NCI-H2196 (cell line): ENCODE measurements around the gene RASAL1.

Source experiments
- DNase-seq: peaks from one replicate; lab custom pipeline; 2025; ENCODE audit not compliant: unreplicated experiment; lab: John Stamatoyannopoulos, UW

RASAL1 gene

DNA sequence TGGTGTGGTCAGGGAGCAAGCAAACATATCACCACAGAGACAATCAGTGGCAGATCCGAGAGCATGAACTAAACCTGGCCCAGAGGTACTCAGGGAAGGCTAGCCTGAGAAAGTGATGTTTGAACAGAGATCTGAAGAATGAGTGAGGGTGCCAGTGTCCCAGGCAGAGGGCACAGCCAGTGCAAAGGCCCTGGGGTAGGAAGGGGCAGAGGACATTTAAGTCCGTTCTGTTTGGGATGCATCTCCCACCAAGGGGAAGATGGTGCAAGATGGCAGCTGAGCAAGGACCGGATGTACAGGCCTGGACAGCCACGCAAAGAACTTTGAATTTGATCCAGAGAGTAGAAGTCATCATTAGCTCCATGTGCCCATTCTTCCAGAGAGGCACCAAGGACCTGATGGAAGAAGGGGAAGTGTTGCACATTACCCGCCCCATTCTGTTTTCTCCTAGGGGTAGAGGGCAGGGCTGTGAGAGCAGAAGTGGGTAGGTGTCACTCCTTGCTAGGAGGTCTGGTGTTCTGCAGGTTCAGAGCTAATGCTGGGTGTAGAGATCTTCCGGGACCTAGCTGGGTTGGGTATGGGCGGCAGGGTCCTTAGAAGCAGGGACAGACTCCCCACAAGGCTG is 75.1 kb downstream of the RASAL1 start:
- no peak for DNase-seq

GRCh38 chr12:113059071-113059595 is 76.4 kb downstream of the RASAL1 start:
- DNase-seq: no peak

- DNase-seq: no peak
Measured at GRCh38 chr12:113058553-113058952, 77.0 kb downstream of the RASAL1 start.

DNA sequence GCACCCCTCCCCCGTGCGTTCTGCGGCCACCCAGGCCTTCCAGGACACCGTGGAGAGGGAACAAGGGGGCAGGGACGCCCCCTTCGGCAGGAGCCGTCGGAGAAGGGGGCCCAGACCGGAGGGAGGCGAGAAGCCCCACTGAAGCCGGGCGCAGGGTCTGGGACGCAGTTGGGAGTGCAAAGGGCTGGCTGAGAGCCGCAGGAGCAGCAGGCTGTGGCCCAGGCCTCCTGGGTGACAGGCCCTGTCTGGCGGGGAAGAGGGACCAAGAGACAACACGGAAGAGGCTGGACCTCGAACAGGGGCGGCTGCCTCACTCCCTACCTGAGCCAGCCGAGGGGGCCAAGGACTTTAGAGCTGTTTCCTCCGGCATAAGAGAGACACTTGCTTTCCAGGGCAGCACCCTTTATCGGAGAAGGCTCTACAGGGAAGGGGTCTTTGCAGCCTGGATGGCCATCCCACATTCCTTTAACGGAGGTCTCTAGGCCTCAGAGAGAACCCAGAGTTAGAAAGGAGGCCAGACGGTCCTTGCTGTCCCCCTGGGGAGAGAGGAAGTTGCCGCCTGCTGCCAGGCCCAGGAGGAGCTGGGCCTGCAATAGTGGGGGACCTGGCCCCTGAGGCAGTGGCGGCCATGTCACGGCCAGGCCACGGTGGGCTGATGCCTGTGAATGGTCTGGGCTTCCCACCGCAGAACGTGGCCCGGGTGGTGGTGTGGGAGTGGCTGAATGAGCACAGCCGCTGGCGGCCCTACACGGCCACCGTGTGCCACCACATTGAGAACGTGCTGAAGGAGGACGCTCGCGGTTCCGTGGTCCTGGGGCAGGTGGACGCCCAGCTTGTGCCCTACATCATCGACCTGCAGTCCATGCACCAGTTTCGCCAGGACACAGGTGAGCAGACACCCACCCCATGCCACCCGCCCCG is 77.7 kb downstream of the RASAL1 start:
- DNase-seq: no peak

GRCh38 chr12:113056631-113057488 is 78.7 kb downstream of the RASAL1 start, which contains the start of gene DTX1:
Gene DTX1, plus strand, starts transcription at chr12:113056730. Its CDS starts 1,463 bp downstream, at chr12:113058193.
- no peak for DNase-seq

DNA sequence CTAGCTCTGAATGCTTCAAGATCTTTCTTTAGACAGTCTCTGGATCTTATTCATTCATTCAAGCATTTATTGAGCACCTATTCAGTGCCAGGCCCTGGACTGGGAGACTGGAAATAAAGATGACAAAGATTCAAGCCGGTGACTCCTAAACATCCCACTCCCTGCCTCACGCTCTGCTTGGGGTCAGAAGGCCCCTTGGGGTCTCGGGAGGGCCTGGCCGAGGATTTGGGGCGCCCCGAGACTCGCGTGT is 79.3 kb downstream of the RASAL1 start:
- DNase-seq: no peak

DNA sequence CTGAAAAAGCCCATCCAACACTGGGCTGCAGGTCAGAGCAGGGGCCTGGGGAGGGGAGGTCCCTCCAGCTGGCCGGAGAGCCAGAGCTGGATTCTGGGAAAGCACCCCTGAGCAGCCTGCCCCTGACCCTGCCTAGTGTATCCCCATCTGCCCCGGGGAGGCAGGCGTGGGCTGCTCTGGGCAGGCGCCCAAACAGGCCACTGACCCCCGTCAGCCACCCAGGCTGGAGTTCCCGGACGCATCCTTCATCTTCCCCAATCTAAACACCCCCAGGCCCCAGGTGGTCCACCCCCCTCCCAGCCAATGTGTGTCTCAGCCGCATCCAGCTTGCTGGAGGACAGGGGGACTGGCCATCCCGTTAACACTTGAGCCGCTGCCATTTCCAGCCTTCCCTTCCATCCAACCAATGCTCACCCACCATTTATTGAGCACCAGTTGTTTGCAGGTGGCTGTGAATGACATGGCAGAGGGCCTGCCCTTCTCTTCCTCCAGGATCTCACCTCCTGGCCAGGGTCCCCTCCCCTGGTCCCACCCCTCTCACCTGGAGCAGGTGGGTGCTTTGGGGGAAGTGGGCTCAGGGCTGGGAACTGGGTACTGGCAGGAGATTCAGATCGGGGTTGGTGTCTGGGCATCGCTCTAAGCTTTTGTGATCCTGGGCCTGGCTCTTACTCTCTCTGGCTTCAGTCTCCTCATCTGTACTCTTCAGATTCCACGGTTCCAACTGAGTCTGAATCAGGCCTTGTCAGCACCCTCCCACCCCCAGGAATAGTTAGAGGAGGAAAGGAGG is 79.8 kb downstream of the RASAL1 start:
- no peak for DNase-seq

- no peak for DNase-seq
Measured at GRCh38 chr12:113054948-113055486, 80.5 kb downstream of the RASAL1 start.

GRCh38 chr12:113052326-113052725 is 83.2 kb downstream of the RASAL1 start:
- no peak for DNase-seq

DNA sequence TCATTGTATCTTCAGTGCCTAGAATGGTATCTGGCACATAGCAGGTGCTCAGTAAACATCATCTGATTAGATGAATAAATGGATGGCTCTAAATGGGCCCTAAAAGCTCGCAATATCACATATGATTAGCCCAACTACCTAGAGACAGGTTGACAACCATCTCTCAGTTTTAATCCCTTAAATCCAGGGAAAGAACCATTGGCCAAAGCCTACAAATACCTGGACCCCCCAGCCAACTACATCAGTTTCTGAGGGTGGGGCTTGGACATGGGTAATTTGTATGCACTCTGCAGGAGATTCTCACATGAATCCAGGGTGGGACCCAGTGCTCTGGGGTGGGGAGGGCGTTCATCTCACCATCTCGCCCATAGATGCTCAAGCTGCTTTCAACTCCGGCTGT is 83.8 kb downstream of the RASAL1 start:
- DNase-seq: no peak

DNA sequence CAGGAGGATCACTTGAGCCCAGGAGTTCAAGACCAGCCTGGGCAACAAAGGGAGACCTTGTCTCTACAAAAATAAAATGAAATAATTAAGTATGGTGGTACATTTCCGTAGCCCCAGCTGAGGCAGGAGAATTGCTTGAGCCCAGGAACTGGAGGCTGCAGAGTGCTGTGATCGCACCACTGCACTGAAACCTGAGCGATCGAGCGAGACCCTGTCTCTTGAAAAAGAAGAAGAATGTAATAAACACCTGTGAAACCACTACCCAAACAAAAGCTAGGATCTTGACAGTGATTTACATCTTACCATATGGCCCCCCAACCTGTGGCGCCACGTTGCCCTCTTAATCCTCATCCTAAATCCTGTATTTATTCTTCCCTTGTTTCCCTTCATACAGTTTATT is 84.8 kb downstream of the RASAL1 start:
- no peak for DNase-seq

DNA sequence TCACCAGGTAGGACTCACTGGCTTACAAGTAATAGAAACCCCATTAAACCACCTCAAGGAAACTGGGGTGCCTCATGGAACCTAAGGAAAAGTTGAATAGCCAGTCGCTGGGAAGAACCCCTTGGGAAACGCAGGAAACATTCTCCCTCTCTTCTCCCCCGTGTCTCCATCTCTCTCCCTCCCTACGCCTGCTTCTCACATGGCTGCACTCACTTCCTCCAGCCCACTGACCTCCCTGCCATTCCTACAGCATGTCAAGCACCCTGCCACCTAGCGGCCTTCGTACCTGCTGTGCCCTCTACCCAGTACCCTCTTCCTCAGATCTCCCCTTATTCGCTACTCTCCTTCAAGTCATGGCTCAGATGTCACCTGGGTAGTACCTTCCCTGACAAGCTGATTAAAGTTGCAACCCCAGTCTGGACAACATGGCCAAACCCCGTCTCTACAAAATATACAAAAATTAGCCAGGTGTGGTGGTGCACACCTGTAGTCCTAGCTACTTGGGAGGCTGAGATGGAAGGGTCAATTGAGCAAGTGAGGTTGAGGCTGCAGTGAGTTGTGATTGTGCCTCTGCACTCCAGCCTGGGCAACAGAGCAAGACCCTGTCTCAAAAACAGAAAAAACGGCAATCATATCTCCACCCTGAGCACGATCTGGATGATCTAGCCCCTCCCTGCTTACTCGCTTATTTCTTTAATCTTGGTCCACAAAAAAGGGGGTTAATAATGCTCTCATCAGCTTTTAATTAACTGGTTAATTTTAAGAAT is 85.4 kb downstream of the RASAL1 start:
- no peak for DNase-seq
